A673 (cell line): ENCODE data around the gene COX6A2. TPM values are rescaled to one million over a fixed set of nuclear protein-coding genes. Genes with fewer than 3 reads are reported as not detected.

Source experiments
- BruUV-seq: library from RNA; stranded (reverse); fragments of 400-500 nt; replicated peaks from 2 replicates; lab custom pipeline; 2021; lab: Mats Ljungman, UMichigan
- CTCF ChIA-PET: fragments of 300-600 bp; sonication (Branson Sonifier 250); formaldehyde crosslinking; loops from one replicate; lab custom pipeline; 2022; ENCODE audit warnings: antibody characterized with exemption; lab: Charles Lee
- POLR2A ChIA-PET: fragments of 300-600 bp; sonication (Branson Sonifier 250); formaldehyde crosslinking; loops from one replicate; lab custom pipeline; 2022; ENCODE audit warnings: antibody characterized with exemption; ENCODE audit not compliant: low non-redundant PET; lab: Charles Lee
- DNase-seq: peaks from one replicate; pipeline ENCODE4 v3.0.0-alpha.2; 2015; ENCODE audit warnings: low spot score
- H3K27ac ChIP-seq: fragments of 200-600 bp; sonication (generic); 2 replicates; pipeline ENCODE4 v1.5.1; 2016; ENCODE audit warnings: mixed run types, low read depth, mild to moderate bottlenecking, mixed read lengths, antibody characterized with exemption, low read length; ENCODE audit not compliant: poor library complexity, severe bottlenecking
- H3K27me3 ChIP-seq: fragments of 200-600 bp; sonication (generic); replicated peaks from 2 replicates; pipeline ENCODE4 v1.6.1; 2017; ENCODE audit warnings: mixed run types, low read depth, mild to moderate bottlenecking, mixed read lengths, antibody characterized with exemption, low read length; ENCODE audit not compliant: insufficient read depth, poor library complexity
- H3K36me3 ChIP-seq: fragments of 200-600 bp; sonication (generic); 2 replicates; pipeline ENCODE4 v1.6.1; 2016; ENCODE audit warnings: mixed run types, mild to moderate bottlenecking, mixed read lengths, antibody characterized with exemption, low read length; ENCODE audit not compliant: insufficient read depth, poor library complexity, severe bottlenecking
- H3K4me1 ChIP-seq: fragments of 200-600 bp; sonication (generic); 2 replicates; pipeline ENCODE4 v1.6.1; 2017; ENCODE audit warnings: mixed run types, mild to moderate bottlenecking, mixed read lengths, antibody characterized with exemption, low read length; ENCODE audit not compliant: insufficient read depth, poor library complexity, severe bottlenecking
- H3K4me3 ChIP-seq: fragments of 200-600 bp; sonication (generic); 2 replicates; pipeline ENCODE4 v1.5.1; 2016; ENCODE audit warnings: low read depth, mixed run types, mild to moderate bottlenecking, mixed read lengths, low read length; ENCODE audit not compliant: poor library complexity, severe bottlenecking
- H3K9me3 ChIP-seq: fragments of 200-600 bp; sonication (generic); 2 replicates; pipeline ENCODE4 v1.6.1; 2016; ENCODE audit warnings: mixed run types, low read depth, mild to moderate bottlenecking, mixed read lengths, antibody characterized with exemption, low read length; ENCODE audit not compliant: poor library complexity, severe bottlenecking
- CTCF ChIP-seq: fragments of 300-800, 200-600 bp; sonication (generic); conservative IDR thresholded peaks from 2 replicates; pipeline ENCODE4 v1.5.1; 2017; ENCODE audit warnings: low read depth, mild to moderate bottlenecking, antibody characterized with exemption, low read length, moderate library complexity, mixed read lengths
- EZH2 ChIP-seq: fragments of 200-600 bp; sonication (generic); IDR thresholded peaks from 2 replicates; pipeline ENCODE4 v1.6.1; 2017; ENCODE audit warnings: borderline replicate concordance, low read depth, mild to moderate bottlenecking, mixed read lengths, antibody characterized with exemption, low read length; ENCODE audit not compliant: poor library complexity, severe bottlenecking
- intact Hi-C: fragments of 100-400 bp; cut with micrococcal nuclease; formaldehyde crosslinking; loops from one replicate; pipeline ENCODE4 v1.10.0; 2022; ENCODE audit not compliant: unreplicated experiment
- total RNA-seq: library from RNA; stranded (reverse); gene quantifications from 2 replicates; pipeline ENCODE4 v1.2.3, GENCODE V29; 2021

The COX6A2 gene
- total RNA-seq, 1 experiment from 2014 or later: not detected

- ChIA-PET CTCF (no interaction called here), POLR2A (no interaction called here)
- TF ChIP-seq EZH2 (no peak), CTCF (no peak)
- H3K4me1 ChIP-seq: no peaks in the 10 kb centered on the region
- intact Hi-C loops: no loop called here
- no peaks in the 10 kb centered on the region for H3K9me3 ChIP-seq
- no peak overlapping the region for H3K27ac ChIP-seq
- no peaks in the 10 kb centered on the region for H3K27me3 ChIP-seq
- H3K36me3 ChIP-seq: no peaks in the 10 kb centered on the region
- H3K4me3 ChIP-seq: no peak overlapping the region
- DNase-seq: no peak
- BruUV-seq: no TSS peak
These were observed 26.7 kb downstream of the COX6A2 start for GRCh38 chr16:31401436-31401835.

GRCh38 chr16:31400191-31400590 lies 28.0 kb downstream of the COX6A2 start:
- TF ChIP-seq CTCF (no peak), EZH2 (no peak)
- Histone ChIP-seq H3K27ac (no peak overlapping the region), H3K4me3 (no peak overlapping the region), H3K4me1 (no peaks in the 10 kb centered on the region), H3K36me3 (no peaks in the 10 kb centered on the region), H3K27me3 (no peaks in the 10 kb centered on the region), H3K9me3 (no peaks in the 10 kb centered on the region)
- no TSS peak for BruUV-seq
- intact Hi-C loops: no loop called here
- CTCF ChIA-PET: no interaction called here
- POLR2A ChIA-PET: no interaction called here
- DNase-seq: no peak

- Histone ChIP-seq H3K4me3 (no peak overlapping the region), H3K36me3 (no peaks in the 10 kb centered on the region), H3K9me3 (no peaks in the 10 kb centered on the region), H3K27ac (no peak overlapping the region), H3K4me1 (no peaks in the 10 kb centered on the region), H3K27me3 (no peaks in the 10 kb centered on the region)
- intact Hi-C loops: no loop called here
- TF ChIP-seq CTCF (no peak), EZH2 (no peak)
- no TSS peak for BruUV-seq
- ChIA-PET CTCF (interaction anchor here (0.6 kb wide), 1 partner anchor 31 kb away, joined by 5 read pairs; no protein-coding TSS in a partner anchor), POLR2A (no interaction called here)
- no peak for DNase-seq
These were observed 30.5 kb downstream of the COX6A2 start for GRCh38 chr16:31397701-31398100.
